Measurements from ENCODE around the gene ANKRD44. TPM values are rescaled to one million over a fixed set of nuclear protein-coding genes. Genes with fewer than 3 reads are reported as not detected.

Gene ANKRD44
- total RNA-seq, 2 donors from 2014 or later: 7.0 to 10.1 TPM

- DNase-seq (ENCODE audit: low spot score): no peak
- Histone ChIP-seq H3K27ac (no peak overlapping the region), H3K9me3 (no peaks in the 10 kb centered on the region), H3K27me3 (no peaks in the 10 kb centered on the region), H3K4me1 (peaks cover 0 to 10% of the 10 kb centered on the region in 2 donors), H3K36me3 (no peaks in the 10 kb centered on the region), H3K4me3 (no peak overlapping the region)
- no peak for TF ChIP-seq CTCF (IDR thresholded peaks at IDR 0.05)
Observed at GRCh38 chr2:197167608-197168314, 142.8 kb downstream of the ANKRD44 start.

GRCh38 chr2:197165020-197165419 is 145.6 kb downstream of the ANKRD44 start:
- Histone ChIP-seq H3K4me1 (peaks cover 0 to 10% of the 10 kb centered on the region in 2 donors), H3K27ac (no peak overlapping the region), H3K4me3 (no peak overlapping the region)

GRCh38 chr2:197164141-197164754 is 146.3 kb downstream of the ANKRD44 start:
- H3K4me1 ChIP-seq: peaks cover 0 to 10% of the 10 kb centered on the region in 2 donors
- H3K27ac ChIP-seq: peak overlapping the region in 1 of 2 donors; percentile 43
- H3K36me3 ChIP-seq: no peaks in the 10 kb centered on the region
- no peak for DNase-seq (ENCODE audit: low spot score)
- H3K9me3 ChIP-seq: no peaks in the 10 kb centered on the region
- H3K27me3 ChIP-seq: no peaks in the 10 kb centered on the region
- peak overlapping the region; percentile 39 to 51 for H3K4me3 ChIP-seq
- TF ChIP-seq CTCF (IDR thresholded peaks at IDR 0.05): no peak

More at GRCh38 chr2:197165020-197165419, 145.6 kb downstream of the ANKRD44 start:
- no peak for DNase-seq (ENCODE audit: low spot score)
- no peak for TF ChIP-seq CTCF (IDR thresholded peaks at IDR 0.05)
- no peaks in the 10 kb centered on the region for H3K36me3 ChIP-seq
- no peaks in the 10 kb centered on the region for H3K27me3 ChIP-seq
- no peaks in the 10 kb centered on the region for H3K9me3 ChIP-seq

GRCh38 chr2:197163712-197164140 is 146.9 kb downstream of the ANKRD44 start:
- no peak for TF ChIP-seq CTCF (IDR thresholded peaks at IDR 0.05)
- Histone ChIP-seq H3K4me1 (peaks cover 0 to 14% of the 10 kb centered on the region in 2 donors), H3K36me3 (no peaks in the 10 kb centered on the region), H3K27me3 (no peaks in the 10 kb centered on the region), H3K27ac (no peak overlapping the region), H3K4me3 (peak overlapping the region in 1 of 2 donors; percentile 51), H3K9me3 (no peaks in the 10 kb centered on the region)
- DNase-seq (ENCODE audit: low spot score): no peak

- Histone ChIP-seq H3K4me3 (no peak overlapping the region), H3K9me3 (no peaks in the 10 kb centered on the region), H3K4me1 (peaks cover 0 to 14% of the 10 kb centered on the region in 2 donors), H3K36me3 (no peaks in the 10 kb centered on the region), H3K27me3 (no peaks in the 10 kb centered on the region), H3K27ac (no peak overlapping the region)
- no peak for DNase-seq (ENCODE audit: low spot score)
- TF ChIP-seq CTCF (IDR thresholded peaks at IDR 0.05): no peak
Observed at GRCh38 chr2:197161774-197162173, 148.8 kb downstream of the ANKRD44 start.

All from right atrium auricular region (tissue), 2 donors.